GM13976 (cell line): Measurements from ENCODE around the gene XRCC4.

ENCODE experiments used
- DNase-seq: peaks from one replicate; pipeline ENCODE4 v3.0.0; 2012; ENCODE audit warnings: low spot score
- in situ Hi-C: fragments of 300-500 bp; cut with MboI; formaldehyde crosslinking; loops from one replicate; pipeline ENCODE4 v1.12.0; 2022; ENCODE audit warnings: low sequenced_read_pairs, mixed read lengths, inconsistent platforms; ENCODE audit not compliant: unreplicated experiment
- TF ChIP-seq, protein P1 (sequence below): IDR thresholded peaks from 2 replicates; pipeline ENCODE4 v1.5.1; 2012; ENCODE audit warnings: borderline replicate concordance, mild to moderate bottlenecking; ENCODE audit not compliant: insufficient read depth; ENCODE audit errors: extremely low read depth, missing control alignments, control extremely low read depth

The XRCC4 gene

GRCh38 chr5:83076742-83077661 lies at the start of gene XRCC4, which contains the start of gene TMEM167A:
Gene XRCC4 (plus strand): TSS chr5:83077547. CDS start chr5:83104920, 27,373 bp downstream.
Gene TMEM167A (minus strand): TSS chr5:83077394. CDS start chr5:83077323, 71 bp downstream.
- TF ChIP-seq, protein P1, sequence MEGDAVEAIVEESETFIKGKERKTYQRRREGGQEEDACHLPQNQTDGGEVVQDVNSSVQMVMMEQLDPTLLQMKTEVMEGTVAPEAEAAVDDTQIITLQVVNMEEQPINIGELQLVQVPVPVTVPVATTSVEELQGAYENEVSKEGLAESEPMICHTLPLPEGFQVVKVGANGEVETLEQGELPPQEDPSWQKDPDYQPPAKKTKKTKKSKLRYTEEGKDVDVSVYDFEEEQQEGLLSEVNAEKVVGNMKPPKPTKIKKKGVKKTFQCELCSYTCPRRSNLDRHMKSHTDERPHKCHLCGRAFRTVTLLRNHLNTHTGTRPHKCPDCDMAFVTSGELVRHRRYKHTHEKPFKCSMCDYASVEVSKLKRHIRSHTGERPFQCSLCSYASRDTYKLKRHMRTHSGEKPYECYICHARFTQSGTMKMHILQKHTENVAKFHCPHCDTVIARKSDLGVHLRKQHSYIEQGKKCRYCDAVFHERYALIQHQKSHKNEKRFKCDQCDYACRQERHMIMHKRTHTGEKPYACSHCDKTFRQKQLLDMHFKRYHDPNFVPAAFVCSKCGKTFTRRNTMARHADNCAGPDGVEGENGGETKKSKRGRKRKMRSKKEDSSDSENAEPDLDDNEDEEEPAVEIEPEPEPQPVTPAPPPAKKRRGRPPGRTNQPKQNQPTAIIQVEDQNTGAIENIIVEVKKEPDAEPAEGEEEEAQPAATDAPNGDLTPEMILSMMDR = no peak
- peak; percentile 89 for DNase-seq
- in situ Hi-C loops = no loop called here

- in situ Hi-C loops = no loop called here
- DNase-seq = no peak
- TF ChIP-seq, protein P1 = no peak
Observed at GRCh38 chr5:83029912-83030311, 47.4 kb upstream of the XRCC4 start.

DNA sequence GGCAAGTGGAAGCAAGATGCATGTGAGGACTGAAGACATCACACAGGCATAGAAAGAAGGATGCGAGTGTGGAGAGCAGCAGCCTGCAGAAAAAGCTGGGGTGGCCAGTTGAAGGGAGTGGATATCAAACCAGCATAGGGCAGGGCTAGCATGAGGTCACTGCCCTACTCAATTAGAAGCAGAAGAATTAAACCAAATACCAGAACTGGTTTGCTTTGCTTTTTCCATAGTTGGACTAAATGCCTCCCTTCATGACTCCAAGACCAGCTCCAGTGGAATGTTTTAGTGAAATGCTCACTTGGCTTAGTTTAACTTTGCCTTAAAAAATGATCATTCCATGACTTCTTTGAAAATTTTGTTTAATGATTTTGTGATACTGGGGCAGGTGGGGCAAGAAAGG lies 46.0 kb upstream of the XRCC4 start:
- TF ChIP-seq, protein P1 = no peak
- no peak for DNase-seq
- in situ Hi-C loops = no loop called here

DNA sequence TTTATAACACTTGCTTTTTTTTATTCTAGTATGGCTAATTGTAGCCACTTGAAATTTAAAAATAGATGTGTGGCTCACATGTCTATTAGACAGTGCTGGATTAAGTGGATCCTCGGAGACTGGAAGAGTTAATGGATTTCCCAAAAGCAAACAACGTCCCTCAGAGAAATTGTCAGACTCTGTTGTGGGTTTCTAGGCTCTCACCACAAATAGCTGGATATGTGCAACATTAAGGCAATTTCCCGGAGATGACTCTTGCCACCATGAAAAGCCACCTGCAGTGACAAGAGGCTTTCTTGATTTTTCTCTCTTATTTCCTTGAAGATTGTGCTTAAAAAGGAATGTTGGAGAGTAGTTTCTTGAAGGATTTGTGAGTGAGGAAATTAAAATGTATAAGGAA lies 43.3 kb upstream of the XRCC4 start:
- in situ Hi-C loops = no loop called here
- TF ChIP-seq, protein P1 = no peak
- no peak for DNase-seq

- TF ChIP-seq, protein P1 = no peak
- in situ Hi-C loops = no loop called here
- no peak for DNase-seq
Observed at GRCh38 chr5:83034528-83035207, 42.7 kb upstream of the XRCC4 start.

- TF ChIP-seq, protein P1 = no peak
- DNase-seq = no peak
- in situ Hi-C loops = no loop called here
Observed at GRCh38 chr5:83035373-83036100, 41.8 kb upstream of the XRCC4 start.
